Transverse colon (tissue), 3 donors: ENCODE measurements around the gene DMXL2.

Experiments used
- EP300 ChIP-seq: sonication (generic); formaldehyde crosslinking; IDR thresholded peaks from one replicate; pipeline ENCODE4 v1.6.1; 2017; ENCODE audit warnings: antibody characterized with exemption, low read depth
- POLR2A ChIP-seq: fragments of 450-650 bp; IDR thresholded peaks from one replicate; pipeline ENCODE4 v1.6.1; 2016; ENCODE audit warnings: antibody characterized with exemption, mild to moderate bottlenecking, moderate library complexity
- TF ChIP-seq, protein P1 (sequence below), 5 experiments: fragments of 200-600 bp in 3 of 5; fragments of 450-650 bp in 2 of 5; sonication (generic) in 3 of 5; IDR thresholded peaks; 1 replicate in 2 of 5; 2 replicates in 3 of 5; pipeline ENCODE4 v1.5.1; 2016 to 2017; ENCODE audit warnings: antibody characterized with exemption in 5 of 5, inconsistent platforms in 3 of 5, mild to moderate bottlenecking in 2 of 5, moderate library complexity in 1 of 5

DNA sequence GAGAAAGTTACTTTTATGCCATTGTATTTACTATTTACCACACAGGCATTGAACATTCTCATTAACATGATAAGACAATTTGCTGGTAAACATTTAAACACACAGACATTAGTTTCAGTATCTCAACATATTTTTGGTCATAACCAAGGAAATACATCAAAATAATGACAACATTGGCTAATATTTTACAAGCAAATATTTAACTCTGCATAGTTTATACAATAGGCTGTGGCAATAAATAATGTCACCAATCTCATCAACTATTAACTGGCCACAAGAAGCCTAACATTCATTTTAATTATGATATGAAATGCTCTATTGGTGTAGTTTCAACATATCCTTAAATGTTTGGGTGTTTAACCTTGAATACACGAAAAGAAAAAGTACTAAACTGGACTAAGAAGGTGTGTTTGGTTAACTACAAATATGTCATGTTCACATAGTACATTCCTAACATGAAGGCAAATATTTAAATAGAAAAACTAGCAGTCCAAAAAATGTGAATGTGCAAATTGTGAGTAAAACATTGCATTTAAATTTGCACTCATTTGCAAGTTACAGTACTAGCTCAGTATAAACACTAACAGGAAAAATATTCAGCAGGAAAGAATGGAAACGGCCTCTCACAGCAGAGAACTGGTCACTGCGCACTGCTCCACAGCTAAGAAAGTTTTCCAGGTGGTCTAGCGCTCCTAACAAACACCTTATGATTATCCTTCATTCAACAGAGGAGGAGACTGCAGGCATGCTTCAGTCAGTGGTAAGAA is 174.5 kb downstream of the DMXL2 start:
- TF ChIP-seq, protein P1, sequence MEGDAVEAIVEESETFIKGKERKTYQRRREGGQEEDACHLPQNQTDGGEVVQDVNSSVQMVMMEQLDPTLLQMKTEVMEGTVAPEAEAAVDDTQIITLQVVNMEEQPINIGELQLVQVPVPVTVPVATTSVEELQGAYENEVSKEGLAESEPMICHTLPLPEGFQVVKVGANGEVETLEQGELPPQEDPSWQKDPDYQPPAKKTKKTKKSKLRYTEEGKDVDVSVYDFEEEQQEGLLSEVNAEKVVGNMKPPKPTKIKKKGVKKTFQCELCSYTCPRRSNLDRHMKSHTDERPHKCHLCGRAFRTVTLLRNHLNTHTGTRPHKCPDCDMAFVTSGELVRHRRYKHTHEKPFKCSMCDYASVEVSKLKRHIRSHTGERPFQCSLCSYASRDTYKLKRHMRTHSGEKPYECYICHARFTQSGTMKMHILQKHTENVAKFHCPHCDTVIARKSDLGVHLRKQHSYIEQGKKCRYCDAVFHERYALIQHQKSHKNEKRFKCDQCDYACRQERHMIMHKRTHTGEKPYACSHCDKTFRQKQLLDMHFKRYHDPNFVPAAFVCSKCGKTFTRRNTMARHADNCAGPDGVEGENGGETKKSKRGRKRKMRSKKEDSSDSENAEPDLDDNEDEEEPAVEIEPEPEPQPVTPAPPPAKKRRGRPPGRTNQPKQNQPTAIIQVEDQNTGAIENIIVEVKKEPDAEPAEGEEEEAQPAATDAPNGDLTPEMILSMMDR (IDR thresholded peaks at IDR 0.05) = no peak
- TF ChIP-seq POLR2A (no peak), EP300 (no peak)
